OCI-LY7 (cell line): ENCODE measurements around the gene PRKCA. TPM values are rescaled to one million over a fixed set of nuclear protein-coding genes. Genes with fewer than 3 reads are reported as not detected.
"Not testable (repeated sequence)": the region's sequence is repeated elsewhere in the genome, so short reads cannot be mapped to it uniquely, and the experiment has no call there.

Source experiments
- BruUV-seq: library from RNA; stranded (reverse); fragments of 400-500 nt; replicated peaks from 2 replicates; lab custom pipeline; 2021; lab: Mats Ljungman, UMichigan
- CTCF ChIA-PET: fragments of 300-600 bp; sonication (Branson Sonifier 250); formaldehyde crosslinking; loops from one replicate; lab custom pipeline; 2022; ENCODE audit warnings: antibody characterized with exemption; ENCODE audit not compliant: unreplicated experiment; lab: Charles Lee
- POLR2A ChIA-PET: fragments of 300-600 bp; sonication (Branson Sonifier 250); formaldehyde crosslinking; loops from one replicate; lab custom pipeline; 2022; ENCODE audit warnings: antibody characterized with exemption; lab: Charles Lee
- DNase-seq: peaks from one replicate; pipeline ENCODE4 v3.0.0-alpha.2; 2015; ENCODE audit warnings: low spot score
- H2AFZ ChIP-seq: fragments of 200-600 bp; sonication (generic), shearing (Covaris generic); 2 replicates; pipeline ENCODE4 v1.6.1; 2014; ENCODE audit warnings: mild to moderate bottlenecking, antibody characterized with exemption, low read length, moderate library complexity
- H3K27ac ChIP-seq: fragments of 200-600 bp; sonication (generic); 2 replicates; pipeline ENCODE4 v1.5.1; 2014; ENCODE audit warnings: mixed run types, low read depth, mild to moderate bottlenecking, moderate library complexity, low read length, inconsistent platforms; ENCODE audit not compliant: poor library complexity, severe bottlenecking
- H3K36me3 ChIP-seq: fragments of 200-600 bp; sonication (generic); 2 replicates; pipeline ENCODE4 v1.6.1; 2014; ENCODE audit warnings: mild to moderate bottlenecking, antibody characterized with exemption, low read length, moderate library complexity, mixed read lengths; ENCODE audit not compliant: insufficient read depth
- H3K4me1 ChIP-seq: fragments of 200-600 bp; sonication (generic); 2 replicates; pipeline ENCODE4 v1.5.1; 2014; ENCODE audit warnings: mild to moderate bottlenecking, low read length; ENCODE audit not compliant: insufficient read depth, poor library complexity, severe bottlenecking
- H3K4me2 ChIP-seq: fragments of 200-600 bp; sonication (generic); 2 replicates; pipeline ENCODE4 v1.6.1; 2014; ENCODE audit warnings: mild to moderate bottlenecking, low read length
- H3K4me3 ChIP-seq: fragments of 200-600 bp; sonication (generic); 2 replicates; pipeline ENCODE4 v1.5.1; 2014; ENCODE audit warnings: mild to moderate bottlenecking, low read depth, low read length; ENCODE audit not compliant: poor library complexity, severe bottlenecking
- H3K79me2 ChIP-seq: fragments of 200-600 bp; sonication (generic); 2 replicates; pipeline ENCODE4 v1.6.1; 2016; ENCODE audit warnings: low read depth, mild to moderate bottlenecking, low read length, moderate library complexity, mixed read lengths; ENCODE audit not compliant: insufficient read depth
- H3K9me2 ChIP-seq: fragments of 200-600 bp; sonication (generic); 2 replicates; pipeline ENCODE4 v1.6.1; 2016; ENCODE audit warnings: mild to moderate bottlenecking, low read length, mixed read lengths; ENCODE audit not compliant: insufficient read depth
- H3K9me3 ChIP-seq: fragments of 200-600 bp; sonication (generic); 2 replicates; pipeline ENCODE4 v1.6.1; 2014; ENCODE audit warnings: mild to moderate bottlenecking, mixed run types, low read length, mixed read lengths
- H4K20me1 ChIP-seq: fragments of 200-600 bp; sonication (generic); 2 replicates; pipeline ENCODE4 v1.6.1; 2014; ENCODE audit warnings: mild to moderate bottlenecking, antibody characterized with exemption, low read length, moderate library complexity, mixed read lengths; ENCODE audit not compliant: insufficient read depth
- EZH2phosphoT487 ChIP-seq: fragments of 200-600 bp; sonication (generic); IDR thresholded peaks from 2 replicates; pipeline ENCODE4 v1.6.1; 2018; ENCODE audit warnings: low read depth, borderline replicate concordance, mild to moderate bottlenecking, mixed run types, antibody characterized with exemption, low read length, moderate library complexity, mixed read lengths
- intact Hi-C: fragments of 100-400 bp; cut with micrococcal nuclease; formaldehyde crosslinking; loops from one replicate; pipeline ENCODE4 v1.10.0; 2022; ENCODE audit not compliant: unreplicated experiment
- total RNA-seq, 2 experiments: library from RNA; depleted of rRNA in 1 of 2; stranded (reverse); fragments of >200 nt in 1 of 2; shearing (Covaris generic) in 1 of 2; gene quantifications; 2 replicates each; pipeline ENCODE4 v1.2.3, GENCODE V29; 2014 to 2022
- TF ChIP-seq, protein P1 (sequence below): fragments of 200-600 bp; sonication (generic); conservative IDR thresholded peaks from 2 replicates; pipeline ENCODE4 v1.5.1; 2014; ENCODE audit warnings: mild to moderate bottlenecking, antibody characterized with exemption, low read length, moderate library complexity, mixed read lengths

Gene PRKCA
- total RNA-seq, 2 experiments from 2014 or later = 6.6 to 32.1 TPM

DNA sequence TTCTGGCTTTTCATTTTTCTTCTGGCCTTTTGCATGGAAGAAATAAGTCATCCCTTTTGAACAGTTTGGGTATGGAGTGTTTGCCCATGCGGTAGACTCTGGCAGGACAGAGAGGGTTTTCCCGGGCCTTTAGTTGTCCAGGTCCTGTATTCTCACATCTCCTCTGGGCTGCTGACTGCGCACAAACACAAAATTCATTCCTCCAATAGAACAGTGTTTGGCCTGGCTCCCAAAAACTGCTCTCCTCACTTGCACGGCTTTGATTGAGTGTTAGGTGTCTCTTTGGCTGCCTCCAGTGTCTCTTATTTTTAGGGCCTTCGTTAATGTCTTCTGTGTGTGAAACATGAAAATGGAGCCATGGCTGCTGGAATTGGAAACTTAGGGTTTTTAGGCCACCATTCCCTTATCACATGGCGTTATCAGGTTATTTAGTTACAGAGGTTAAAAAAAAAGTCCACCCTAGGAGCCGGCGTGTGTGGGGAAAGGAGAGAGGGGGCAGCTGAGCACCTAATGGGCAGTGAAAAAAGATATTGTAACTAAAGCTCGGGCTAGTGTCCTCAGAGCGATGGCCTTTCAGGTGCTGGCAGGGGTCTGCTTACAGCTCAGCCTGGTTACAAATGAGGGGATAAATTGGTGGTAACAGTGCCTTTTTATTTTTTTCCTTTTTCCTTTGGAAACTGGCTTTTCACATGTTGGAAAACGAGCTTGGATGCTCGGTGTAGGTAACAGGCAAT, 47.3 kb downstream of the PRKCA start:
- H3K4me3 ChIP-seq = no peak overlapping the region
- H3K79me2 ChIP-seq = no peaks in the 10 kb centered on the region
- no peaks in the 10 kb centered on the region for H3K4me1 ChIP-seq
- no peak overlapping the region for H2AFZ ChIP-seq
- no TSS peak for BruUV-seq
- H3K9me2 ChIP-seq = no peaks in the 10 kb centered on the region
- H3K4me2 ChIP-seq = no peak overlapping the region
- no peak overlapping the region for H3K27ac ChIP-seq
- no peaks in the 10 kb centered on the region for H3K36me3 ChIP-seq
- no peak for DNase-seq
- CTCF ChIA-PET = no interaction called here
- no peak for TF ChIP-seq EZH2phosphoT487
- TF ChIP-seq, protein P1, sequence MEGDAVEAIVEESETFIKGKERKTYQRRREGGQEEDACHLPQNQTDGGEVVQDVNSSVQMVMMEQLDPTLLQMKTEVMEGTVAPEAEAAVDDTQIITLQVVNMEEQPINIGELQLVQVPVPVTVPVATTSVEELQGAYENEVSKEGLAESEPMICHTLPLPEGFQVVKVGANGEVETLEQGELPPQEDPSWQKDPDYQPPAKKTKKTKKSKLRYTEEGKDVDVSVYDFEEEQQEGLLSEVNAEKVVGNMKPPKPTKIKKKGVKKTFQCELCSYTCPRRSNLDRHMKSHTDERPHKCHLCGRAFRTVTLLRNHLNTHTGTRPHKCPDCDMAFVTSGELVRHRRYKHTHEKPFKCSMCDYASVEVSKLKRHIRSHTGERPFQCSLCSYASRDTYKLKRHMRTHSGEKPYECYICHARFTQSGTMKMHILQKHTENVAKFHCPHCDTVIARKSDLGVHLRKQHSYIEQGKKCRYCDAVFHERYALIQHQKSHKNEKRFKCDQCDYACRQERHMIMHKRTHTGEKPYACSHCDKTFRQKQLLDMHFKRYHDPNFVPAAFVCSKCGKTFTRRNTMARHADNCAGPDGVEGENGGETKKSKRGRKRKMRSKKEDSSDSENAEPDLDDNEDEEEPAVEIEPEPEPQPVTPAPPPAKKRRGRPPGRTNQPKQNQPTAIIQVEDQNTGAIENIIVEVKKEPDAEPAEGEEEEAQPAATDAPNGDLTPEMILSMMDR = no peak
- intact Hi-C loops = no loop called here
- H4K20me1 ChIP-seq = no peaks in the 10 kb centered on the region
- H3K9me3 ChIP-seq = no peaks in the 10 kb centered on the region
- POLR2A ChIA-PET = interaction anchor here (0.8 kb wide), 1 partner anchor 20 kb away, joined by 4 read pairs; no protein-coding TSS in a partner anchor

- H4K20me1 ChIP-seq, H3K4me1 ChIP-seq, H3K4me2 ChIP-seq, POLR2A ChIA-PET, H3K9me2 ChIP-seq, H3K27ac ChIP-seq, H3K79me2 ChIP-seq, H3K9me3 ChIP-seq, H3K36me3 ChIP-seq, DNase-seq, BruUV-seq, H3K4me3 ChIP-seq, CTCF ChIA-PET, intact Hi-C loops, H2AFZ ChIP-seq: not testable (repeated sequence)
Observed at GRCh38 chr17:66350576-66350975, 48.2 kb downstream of the PRKCA start.

- no peak overlapping the region for H3K27ac ChIP-seq
- no peaks in the 10 kb centered on the region for H3K79me2 ChIP-seq
- no peaks in the 10 kb centered on the region; the same call in 1 of the 2 replicates for H4K20me1 ChIP-seq
- H3K36me3 ChIP-seq = no peaks in the 10 kb centered on the region
- no peak overlapping the region for H3K4me3 ChIP-seq
- no peaks in the 10 kb centered on the region for H3K9me3 ChIP-seq
- no peak overlapping the region for H3K4me2 ChIP-seq
- no TSS peak for BruUV-seq
- H3K9me2 ChIP-seq = no peaks in the 10 kb centered on the region
- POLR2A ChIA-PET = interaction anchor here (0.6 to 0.7 kb wide), 2 partner anchors 1574 to 1633 kb away, joined by 3 to 6 read pairs; no protein-coding TSS in a partner anchor
- no peaks in the 10 kb centered on the region for H3K4me1 ChIP-seq
- TF ChIP-seq, protein P1 = no peak
- TF ChIP-seq EZH2phosphoT487 = no peak
- no peak overlapping the region for H2AFZ ChIP-seq
- DNase-seq = no peak
- CTCF ChIA-PET = interaction anchor here (0.5 kb wide), 1 partner anchor 565 kb away, joined by 3 read pairs; no protein-coding TSS in a partner anchor
- intact Hi-C loops = no loop called here
Observed at GRCh38 chr17:66351033-66351432, 48.6 kb downstream of the PRKCA start.
